Gastrocnemius medialis (tissue), 4 donors: ENCODE data around the gene USP37.

Experiments
- POLR2A ChIP-seq, 2 donors: fragments of 450-650 bp; IDR thresholded peaks; one replicate each; pipeline ENCODE4 v1.6.1; 2017; ENCODE audit warnings: antibody characterized with exemption in 2 of 2, mild to moderate bottlenecking in 2 of 2, moderate library complexity in 2 of 2
- TF ChIP-seq, protein P1 (sequence below), 5 experiments: fragments of 450-650 bp in 3 of 5; fragments of 200-600 bp in 2 of 5; sonication (generic) in 2 of 5; IDR thresholded peaks in 4 of 5; conservative IDR thresholded peaks in 1 of 5; 1 replicate in 4 of 5; 2 replicates in 1 of 5; pipeline ENCODE4 v1.5.1; 2016 to 2019; ENCODE audit warnings: antibody characterized with exemption in 5 of 5, mild to moderate bottlenecking in 3 of 5, moderate library complexity in 3 of 5

DNA sequence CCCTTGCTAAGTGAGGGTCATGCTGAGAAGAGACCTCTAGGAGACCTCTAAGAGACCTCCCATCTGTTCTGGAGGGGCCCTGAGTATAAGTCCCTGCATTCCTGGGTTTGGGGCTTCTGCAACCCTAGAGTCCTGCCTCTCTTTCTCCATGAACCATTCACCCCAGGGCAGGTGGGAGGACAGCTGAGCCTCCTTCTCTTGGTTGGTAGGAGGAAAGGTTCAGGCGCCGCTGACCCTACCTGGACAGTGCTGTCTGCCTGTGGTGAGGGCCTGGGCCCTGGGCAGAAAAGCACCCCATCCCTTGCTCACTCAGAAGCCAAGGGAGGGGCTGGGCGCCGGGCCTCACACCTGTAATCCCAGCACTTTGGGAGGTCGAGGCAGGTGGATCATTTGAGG, 149.8 kb downstream of the USP37 start:
- TF ChIP-seq, protein P1, sequence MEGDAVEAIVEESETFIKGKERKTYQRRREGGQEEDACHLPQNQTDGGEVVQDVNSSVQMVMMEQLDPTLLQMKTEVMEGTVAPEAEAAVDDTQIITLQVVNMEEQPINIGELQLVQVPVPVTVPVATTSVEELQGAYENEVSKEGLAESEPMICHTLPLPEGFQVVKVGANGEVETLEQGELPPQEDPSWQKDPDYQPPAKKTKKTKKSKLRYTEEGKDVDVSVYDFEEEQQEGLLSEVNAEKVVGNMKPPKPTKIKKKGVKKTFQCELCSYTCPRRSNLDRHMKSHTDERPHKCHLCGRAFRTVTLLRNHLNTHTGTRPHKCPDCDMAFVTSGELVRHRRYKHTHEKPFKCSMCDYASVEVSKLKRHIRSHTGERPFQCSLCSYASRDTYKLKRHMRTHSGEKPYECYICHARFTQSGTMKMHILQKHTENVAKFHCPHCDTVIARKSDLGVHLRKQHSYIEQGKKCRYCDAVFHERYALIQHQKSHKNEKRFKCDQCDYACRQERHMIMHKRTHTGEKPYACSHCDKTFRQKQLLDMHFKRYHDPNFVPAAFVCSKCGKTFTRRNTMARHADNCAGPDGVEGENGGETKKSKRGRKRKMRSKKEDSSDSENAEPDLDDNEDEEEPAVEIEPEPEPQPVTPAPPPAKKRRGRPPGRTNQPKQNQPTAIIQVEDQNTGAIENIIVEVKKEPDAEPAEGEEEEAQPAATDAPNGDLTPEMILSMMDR (IDR thresholded peaks at IDR 0.05 in 4 of 5, conservative IDR thresholded peaks at IDR 0.05 in 1 of 5) = no peak
- no peak for TF ChIP-seq POLR2A (IDR thresholded peaks at IDR 0.05)
